Measurements from ENCODE around the gene ZBED3.
"Not testable (repeated sequence)": the region's sequence is repeated elsewhere in the genome, so short reads cannot be mapped to it uniquely, and the experiment has no call there.

The ZBED3 gene

GRCh38 chr5:77086689-77087483 is at the start of gene ZBED3:
ZBED3 (minus strand) TSS chr5:77087285; CDS start chr5:77077878, 9,407 bp downstream.
- DNase-seq = peak in 1 of 2 experiments; percentile 41

- no peak for DNase-seq
These were observed 46.1 kb upstream of the ZBED3 start for GRCh38 chr5:77133061-77133758.

- DNase-seq = no peak
These were observed 44.3 kb upstream of the ZBED3 start for GRCh38 chr5:77131361-77131760.

GRCh38 chr5:77129391-77129990 is 42.4 kb upstream of the ZBED3 start:
- no peak for DNase-seq

- DNase-seq = no peak
These were observed 41.5 kb upstream of the ZBED3 start for GRCh38 chr5:77128411-77129061.

GRCh38 chr5:77123057-77123456 is 36.0 kb upstream of the ZBED3 start:
- no peak for DNase-seq

GRCh38 chr5:77120706-77121105 is 33.6 kb upstream of the ZBED3 start:
- DNase-seq = no peak

GRCh38 chr5:77120086-77120485 is 33.0 kb upstream of the ZBED3 start:
- no peak for DNase-seq

GRCh38 chr5:77117161-77117560 is 30.1 kb upstream of the ZBED3 start:
- no peak for DNase-seq

- not testable (repeated sequence) for DNase-seq
These were observed 19.9 kb upstream of the ZBED3 start for GRCh38 chr5:77107035-77107434.

GRCh38 chr5:77104813-77105212 is 17.7 kb upstream of the ZBED3 start:
- DNase-seq = no peak

- DNase-seq = no peak
These were observed 16.4 kb upstream of the ZBED3 start for GRCh38 chr5:77103457-77103856.

GRCh38 chr5:77102549-77102948 is 15.5 kb upstream of the ZBED3 start:
- DNase-seq = no peak

- no peak for DNase-seq
These were observed 14.2 kb upstream of the ZBED3 start for GRCh38 chr5:77101298-77101697.

- DNase-seq = no peak
These were observed 8.1 kb upstream of the ZBED3 start for GRCh38 chr5:77095189-77095588.

- DNase-seq = no peak
These were observed 588 bp upstream of the ZBED3 start for GRCh38 chr5:77087484-77088261.

GRCh38 chr5:77086368-77086688 is 757 bp downstream of the ZBED3 start:
- no peak for DNase-seq

- no peak for DNase-seq
These were observed 4.0 kb downstream of the ZBED3 start for GRCh38 chr5:77083088-77083487.

- no peak for DNase-seq
These were observed 4.8 kb downstream of the ZBED3 start for GRCh38 chr5:77082280-77082679.

- DNase-seq = no peak
These were observed 6.2 kb downstream of the ZBED3 start for GRCh38 chr5:77080905-77081304.

GRCh38 chr5:77080479-77080878 is 6.6 kb downstream of the ZBED3 start:
- DNase-seq = not testable (repeated sequence)

GRCh38 chr5:77077829-77078176 is 9.3 kb downstream of the ZBED3 start:
- DNase-seq = no peak

Measured in cerebellar nuclear complex (tissue), 1 donor.